Fibroblast of mammary gland (primary cell): ENCODE results near the gene LZTR1.

Source experiments
- DNase-seq: peaks from one replicate; pipeline ENCODE4 v3.0.0-alpha.2; 2010; ENCODE audit warnings: low read depth
- H3K4me3 ChIP-seq: 2 replicates; pipeline ENCODE4 v1.5.1; 2011; ENCODE audit warnings: low read depth, mild to moderate bottlenecking, low read length, moderate library complexity; ENCODE audit not compliant: control insufficient read depth
- TF ChIP-seq, protein P1 (sequence below): conservative IDR thresholded peaks from 2 replicates; pipeline ENCODE4 v1.5.1; 2011; ENCODE audit warnings: low read depth, low read length, inconsistent platforms; ENCODE audit not compliant: control insufficient read depth, insufficient read depth

LZTR1 gene

DNA sequence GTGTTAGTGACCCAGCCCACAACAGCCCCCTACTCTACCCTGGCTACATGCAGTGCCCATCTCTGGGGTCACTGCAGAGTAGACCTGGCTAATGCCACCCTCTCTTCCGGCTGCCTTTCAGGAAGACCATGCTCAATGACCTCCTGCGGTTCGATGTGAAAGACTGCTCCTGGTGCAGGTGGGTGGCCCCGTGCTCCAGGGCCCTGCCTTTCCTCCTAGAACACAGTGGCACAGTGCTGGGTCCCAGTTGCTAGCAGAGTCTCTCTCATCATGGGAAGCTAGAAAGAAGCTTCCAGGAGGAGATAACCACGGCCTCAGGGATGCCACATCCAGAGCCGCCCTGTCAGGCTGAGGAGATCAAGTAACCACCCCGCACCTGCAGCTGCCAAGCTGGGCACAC is 3.6 kb downstream of the LZTR1 start:
- DNase-seq: no peak
- no peak overlapping the region for H3K4me3 ChIP-seq
- TF ChIP-seq, protein P1, sequence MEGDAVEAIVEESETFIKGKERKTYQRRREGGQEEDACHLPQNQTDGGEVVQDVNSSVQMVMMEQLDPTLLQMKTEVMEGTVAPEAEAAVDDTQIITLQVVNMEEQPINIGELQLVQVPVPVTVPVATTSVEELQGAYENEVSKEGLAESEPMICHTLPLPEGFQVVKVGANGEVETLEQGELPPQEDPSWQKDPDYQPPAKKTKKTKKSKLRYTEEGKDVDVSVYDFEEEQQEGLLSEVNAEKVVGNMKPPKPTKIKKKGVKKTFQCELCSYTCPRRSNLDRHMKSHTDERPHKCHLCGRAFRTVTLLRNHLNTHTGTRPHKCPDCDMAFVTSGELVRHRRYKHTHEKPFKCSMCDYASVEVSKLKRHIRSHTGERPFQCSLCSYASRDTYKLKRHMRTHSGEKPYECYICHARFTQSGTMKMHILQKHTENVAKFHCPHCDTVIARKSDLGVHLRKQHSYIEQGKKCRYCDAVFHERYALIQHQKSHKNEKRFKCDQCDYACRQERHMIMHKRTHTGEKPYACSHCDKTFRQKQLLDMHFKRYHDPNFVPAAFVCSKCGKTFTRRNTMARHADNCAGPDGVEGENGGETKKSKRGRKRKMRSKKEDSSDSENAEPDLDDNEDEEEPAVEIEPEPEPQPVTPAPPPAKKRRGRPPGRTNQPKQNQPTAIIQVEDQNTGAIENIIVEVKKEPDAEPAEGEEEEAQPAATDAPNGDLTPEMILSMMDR: no peak

DNA sequence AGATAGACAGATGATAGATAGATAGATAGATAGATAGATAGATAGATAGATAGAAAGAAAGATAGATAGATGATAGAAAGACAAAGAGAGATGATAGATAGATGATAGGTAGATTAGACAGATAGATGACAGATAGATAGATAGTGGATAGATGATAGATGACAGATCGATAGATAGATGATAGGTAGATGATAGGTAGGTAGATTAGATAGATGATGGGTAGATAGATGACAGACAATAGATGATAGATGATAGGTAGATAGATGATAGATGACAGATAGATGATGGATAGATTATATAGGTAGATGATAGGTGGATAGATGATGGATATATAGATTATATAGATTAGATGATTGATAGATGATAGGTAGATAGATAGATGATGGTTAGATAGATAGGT is 4.3 kb downstream of the LZTR1 start:
- H3K4me3 ChIP-seq: no peak overlapping the region
- no peak for DNase-seq
- TF ChIP-seq, protein P1: no peak

DNA sequence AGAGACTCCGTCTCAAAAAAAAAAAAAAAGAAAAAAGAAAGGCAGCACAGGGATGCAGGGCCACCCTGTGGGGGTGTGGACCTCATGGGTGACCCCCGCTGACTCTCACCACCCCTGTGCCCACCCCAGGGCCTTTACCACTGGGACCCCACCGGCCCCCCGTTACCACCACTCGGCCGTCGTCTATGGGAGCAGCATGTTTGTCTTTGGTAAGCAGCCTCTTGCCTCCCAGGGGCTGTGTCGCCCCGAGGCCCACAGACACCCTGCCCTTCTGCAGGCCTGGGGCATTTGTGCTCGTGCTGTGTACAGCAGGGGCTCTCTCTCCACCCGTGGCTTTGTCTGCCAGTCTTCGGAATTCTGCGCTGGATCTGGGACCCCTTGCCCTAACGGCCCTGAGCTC is 5.3 kb downstream of the LZTR1 start:
- DNase-seq: no peak
- TF ChIP-seq, protein P1: no peak
- H3K4me3 ChIP-seq: no peak overlapping the region

DNA sequence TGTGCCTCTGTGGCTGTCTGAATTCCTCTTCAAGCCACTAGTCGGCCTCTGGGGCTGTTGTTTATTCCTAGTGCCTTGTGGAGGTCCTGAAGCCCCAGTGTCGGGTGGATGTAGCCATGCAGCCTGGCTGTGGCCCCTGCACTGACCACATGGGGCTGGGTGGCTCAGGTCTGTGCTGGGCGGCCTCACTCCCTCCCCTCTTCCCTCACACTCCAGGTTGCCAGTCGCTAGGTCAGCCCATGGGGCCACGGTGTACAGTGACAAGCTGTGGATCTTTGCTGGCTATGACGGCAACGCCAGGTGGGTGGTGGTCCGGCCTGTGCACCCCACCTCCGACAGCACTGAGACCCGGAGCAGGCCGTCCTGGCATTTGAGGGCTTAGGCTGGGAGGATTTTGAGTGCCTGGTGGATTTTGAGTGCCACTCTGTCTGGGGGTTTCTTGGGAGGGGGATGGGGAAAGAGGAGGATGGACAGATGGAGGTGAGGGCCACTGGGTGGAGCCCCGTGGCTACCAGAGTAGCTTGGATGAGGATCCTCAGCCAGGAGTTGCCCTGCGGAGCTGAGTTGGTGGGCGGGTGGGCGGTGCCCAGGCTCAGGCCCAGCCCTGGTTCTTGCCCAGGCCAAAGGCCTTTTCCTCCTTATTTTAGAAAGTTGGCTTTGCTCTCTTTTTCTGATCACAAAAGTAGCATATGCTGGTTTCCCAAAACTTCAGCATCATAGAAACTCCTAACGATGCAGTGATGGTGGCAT is 6.7 kb downstream of the LZTR1 start:
- H3K4me3 ChIP-seq: no peak overlapping the region
- DNase-seq: no peak
- TF ChIP-seq, protein P1: no peak

DNA sequence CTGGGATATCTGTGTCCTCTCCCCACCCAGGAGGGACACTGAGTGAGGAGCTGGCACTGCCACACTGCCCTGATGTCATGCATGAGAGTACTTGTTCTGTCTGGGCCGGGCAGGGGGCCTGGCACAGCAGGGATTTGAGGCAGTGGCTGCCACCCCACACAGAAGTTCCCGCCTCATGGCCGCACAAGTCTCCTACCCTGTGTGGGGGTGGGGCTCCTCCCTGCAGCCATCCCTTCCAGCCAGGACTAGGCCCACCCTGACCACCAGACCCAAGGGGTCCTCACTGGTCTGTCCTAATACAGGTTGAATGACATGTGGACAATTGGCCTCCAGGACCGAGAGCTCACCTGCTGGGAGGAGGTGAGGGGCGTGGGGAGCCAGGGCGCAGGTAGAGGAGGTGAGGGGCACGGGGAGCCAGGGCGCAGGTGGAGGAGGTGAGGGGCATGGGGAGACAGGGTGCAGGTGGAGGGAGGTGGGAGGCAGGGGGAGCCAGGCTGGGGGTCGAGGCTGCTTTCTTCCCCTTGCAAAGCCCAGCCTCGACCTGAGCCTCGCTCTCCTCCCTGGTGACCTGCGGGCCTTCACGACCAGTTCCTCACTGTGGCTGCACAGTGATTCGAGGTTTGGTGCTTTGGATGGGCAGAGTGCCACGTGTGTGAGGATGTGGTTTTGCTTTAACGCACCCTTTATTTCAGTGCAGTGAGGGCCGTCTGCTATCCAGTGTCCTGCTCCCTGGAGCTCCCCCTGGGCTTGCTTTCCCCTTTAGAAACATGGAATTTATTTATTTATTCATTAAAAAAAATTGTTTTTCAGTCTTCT is 7.4 kb downstream of the LZTR1 start:
- no peak for DNase-seq
- TF ChIP-seq, protein P1: no peak
- no peak overlapping the region for H3K4me3 ChIP-seq

DNA sequence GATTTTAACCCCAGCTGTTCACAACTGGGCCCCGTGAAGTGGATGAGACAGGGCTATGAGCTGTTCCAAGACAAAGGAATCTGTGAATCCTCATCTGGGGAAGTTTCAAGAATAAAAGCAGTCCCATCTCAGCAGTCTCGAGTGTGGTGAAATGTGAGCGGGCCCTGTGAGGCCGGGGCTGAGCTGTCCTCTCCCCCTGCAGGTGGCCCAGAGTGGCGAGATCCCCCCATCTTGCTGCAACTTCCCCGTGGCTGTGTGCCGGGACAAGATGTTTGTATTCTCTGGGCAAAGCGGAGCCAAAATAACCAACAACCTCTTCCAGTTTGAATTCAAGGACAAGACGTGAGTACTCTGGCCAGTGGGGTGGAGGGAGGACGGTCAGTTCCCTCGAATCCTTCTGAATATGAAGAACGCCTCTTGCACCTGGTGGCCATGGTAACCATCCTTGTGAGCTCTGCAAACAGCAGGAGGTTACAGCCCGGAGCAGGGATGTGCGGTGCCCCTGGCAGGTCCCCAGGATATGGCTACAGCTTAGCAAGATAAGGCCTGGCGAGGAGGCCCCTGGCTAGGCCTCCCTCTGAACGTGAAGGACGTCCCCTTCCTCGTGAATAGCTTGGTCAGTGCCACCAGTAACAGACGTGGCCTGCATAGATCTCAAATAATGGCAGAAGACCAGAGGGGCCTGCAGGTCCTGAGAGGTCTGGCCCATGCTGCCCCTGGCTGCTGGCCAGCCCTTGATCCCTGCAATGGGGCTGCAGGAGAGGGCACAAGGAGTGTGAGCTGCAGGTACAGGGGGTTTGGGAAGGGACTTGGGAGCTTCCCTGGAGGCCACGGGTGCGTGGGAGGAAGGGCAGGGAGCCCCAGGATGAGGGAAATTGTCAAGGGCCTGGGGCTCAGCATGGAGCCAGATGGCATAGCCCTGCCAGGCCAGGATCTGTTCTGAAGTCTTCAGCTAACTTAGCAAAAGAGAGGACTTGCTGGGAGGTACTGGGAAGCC is 8.4 kb downstream of the LZTR1 start:
- H3K4me3 ChIP-seq: no peak overlapping the region
- TF ChIP-seq, protein P1: no peak
- DNase-seq: no peak
